ENCODE data around the gene HS6ST3. TPM values are rescaled to one million over a fixed set of nuclear protein-coding genes. Genes with fewer than 3 reads are reported as not detected.

HS6ST3 gene
- total and polyA plus RNA-seq, 9 of the 15 experiments (the other 6 are each of a cell fraction or from before 2014, with no cell fraction given): not detected

DNA sequence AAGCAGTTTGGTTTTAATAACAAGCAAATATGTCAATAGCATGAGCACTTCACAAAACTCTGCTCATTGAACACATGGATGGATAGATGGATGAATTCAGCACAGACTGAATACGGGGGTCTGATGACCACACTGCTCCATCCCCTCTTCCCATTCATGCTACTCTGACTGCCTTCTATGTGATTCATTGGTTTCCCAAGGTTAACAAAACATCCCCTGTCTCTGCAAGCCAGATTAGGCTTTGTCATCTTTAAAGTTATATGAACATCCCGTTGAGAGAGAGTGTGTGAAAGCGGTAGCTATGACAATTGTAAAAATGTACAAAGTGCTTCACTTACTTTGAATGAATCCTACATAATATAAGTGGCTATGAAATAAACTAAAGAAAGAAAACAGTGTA, 651.9 kb downstream of the HS6ST3 start:
- ATAC-seq (no peak), FAIRE-seq (no peak), DNase-seq (ENCODE audit: extremely low read depth in 1 of 4, low spot score in 3 of 4) (no peak)
- H3K9ac ChIP-seq (ENCODE audit: insufficient read depth in 1 of 2, low read depth in 2 of 2, low read length in 2 of 2): no peak overlapping the region
- H3K4me1 ChIP-seq (replicated peaks in 1 of 2; ENCODE audit: control insufficient read depth in 2 of 2, insufficient read depth in 2 of 2, low read length in 2 of 2): no peaks in the 10 kb centered on the region
- no peaks in the 10 kb centered on the region for H3K79me2 ChIP-seq (ENCODE audit: control insufficient read depth, insufficient read depth, low read length)
- no peaks in the 10 kb centered on the region for H3K9me1 ChIP-seq (ENCODE audit: control insufficient read depth, insufficient read depth, low read length)
- H3K27me3 ChIP-seq (ENCODE audit: control insufficient read depth in 2 of 2, insufficient read depth in 2 of 2, low read length in 2 of 2): no peaks in the 10 kb centered on the region
- no peaks in the 10 kb centered on the region for H3K36me3 ChIP-seq (ENCODE audit: control insufficient read depth, insufficient read depth, low read length)
- H2AFZ ChIP-seq (ENCODE audit: low read depth, low read length): no peak overlapping the region
- no TSS peak for BruUV-seq (replicated peaks)
- no peak overlapping the region for H3K27ac ChIP-seq (ENCODE audit: extremely low read depth, low read depth, low read length)
- in situ Hi-C loops (cut with MboI) (no loop called here), intact Hi-C loops (cut with micrococcal nuclease) (no loop called here)
- H3K9me3 ChIP-seq (replicated peaks; ENCODE audit: control insufficient read depth, insufficient read depth, low read depth, low read length): no peaks in the 10 kb centered on the region
- TF ChIP-seq U2AF1 (optimal IDR thresholded peaks at IDR 0.05; ENCODE audit: low read depth, low read length) (no peak), FOXJ3 (CRISPR knock-in tag; IDR thresholded peaks at IDR 0.05) (no peak), ZBED1 (IDR thresholded peaks at IDR 0.05) (no peak), ZNF184 (CRISPR knock-in tag; IDR thresholded peaks at IDR 0.05) (no peak), EP400 (IDR thresholded peaks at IDR 0.05) (no peak), SMARCC2 (IDR thresholded peaks at IDR 0.05; ENCODE audit: low read depth) (no peak)
- no peak overlapping the region for H3K4me3 ChIP-seq
- CTCF ChIA-PET (ENCODE audit: low intra/inter-chr PET ratio): no interaction called here
- no peaks in the 10 kb centered on the region for H4K20me1 ChIP-seq (replicated peaks; ENCODE audit: control insufficient read depth, insufficient read depth, low read length)
- POLR2A ChIA-PET: no interaction called here
- 0% methylated on average over 3 of the region's 3 CpGs for WGBS (ENCODE audit: insufficient coverage, low coverage, missing lambda C conversion rate)
- no peak overlapping the region for H3K4me2 ChIP-seq (ENCODE audit: insufficient read depth, low read length)

DNA sequence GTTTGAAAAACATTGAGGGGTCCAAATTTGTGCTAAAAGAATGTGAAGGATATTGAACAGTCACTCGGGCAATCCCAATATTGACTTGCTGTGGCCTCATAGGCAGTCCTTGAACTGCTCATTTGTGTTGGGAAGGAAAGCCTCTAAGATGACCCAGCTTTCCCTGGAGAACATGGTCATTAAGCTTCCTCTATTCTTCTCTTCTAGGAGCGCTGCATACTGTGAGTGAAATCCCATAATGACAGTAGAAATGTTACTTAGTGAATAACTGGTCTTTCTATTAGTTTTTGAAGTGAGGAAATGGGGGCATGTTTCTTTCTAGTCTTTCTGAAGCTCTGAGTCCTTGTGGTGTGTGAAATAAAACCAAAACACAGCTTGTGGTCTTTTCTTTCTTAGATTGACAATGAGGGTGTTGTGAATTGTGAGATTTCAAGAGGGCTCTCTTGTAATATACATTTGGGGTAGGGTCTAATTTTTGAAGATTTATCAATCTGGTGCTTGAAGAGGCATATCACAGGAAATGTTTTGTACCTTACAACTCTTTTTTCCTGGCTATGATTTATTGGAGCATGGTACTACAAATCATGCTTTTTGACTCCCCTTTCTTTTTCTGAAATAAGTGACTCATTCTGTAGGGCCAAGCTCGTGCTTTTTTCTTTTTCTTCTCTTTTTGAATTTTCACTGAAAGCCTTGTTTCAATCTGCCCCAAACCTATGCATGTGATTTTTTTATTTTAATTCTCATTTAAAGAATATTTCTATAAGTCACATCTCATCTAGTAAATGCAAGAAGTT, 653.6 kb downstream of the HS6ST3 start:
- in situ Hi-C loops (cut with MboI) (no loop called here), intact Hi-C loops (cut with micrococcal nuclease) (no loop called here)
- ChIA-PET POLR2A (no interaction called here), CTCF (ENCODE audit: low intra/inter-chr PET ratio) (no interaction called here)
- ATAC-seq: no peak
- FAIRE-seq: no peak
- Histone ChIP-seq H3K36me3 (ENCODE audit: control insufficient read depth, insufficient read depth, low read length) (no peaks in the 10 kb centered on the region), H4K20me1 (replicated peaks; ENCODE audit: control insufficient read depth, insufficient read depth, low read length) (no peaks in the 10 kb centered on the region), H3K27ac (ENCODE audit: extremely low read depth, low read depth, low read length) (no peak overlapping the region), H3K79me2 (ENCODE audit: control insufficient read depth, insufficient read depth, low read length) (no peaks in the 10 kb centered on the region), H3K9me3 (replicated peaks; ENCODE audit: control insufficient read depth, insufficient read depth, low read depth, low read length) (no peaks in the 10 kb centered on the region), H2AFZ (ENCODE audit: low read depth, low read length) (no peak overlapping the region), H3K4me1 (replicated peaks in 1 of 2; ENCODE audit: control insufficient read depth in 2 of 2, insufficient read depth in 2 of 2, low read length in 2 of 2) (no peaks in the 10 kb centered on the region), H3K4me2 (ENCODE audit: insufficient read depth, low read length) (no peak overlapping the region), H3K9ac (ENCODE audit: insufficient read depth in 1 of 2, low read depth in 2 of 2, low read length in 2 of 2) (no peak overlapping the region), H3K27me3 (ENCODE audit: control insufficient read depth in 2 of 2, insufficient read depth in 2 of 2, low read length in 2 of 2) (no peaks in the 10 kb centered on the region), H3K9me1 (ENCODE audit: control insufficient read depth, insufficient read depth, low read length) (no peaks in the 10 kb centered on the region), H3K4me3 (no peak overlapping the region)
- no peak for TF ChIP-seq YY1 (IDR thresholded peaks at IDR 0.05; ENCODE audit: borderline replicate concordance in 1 of 3, control insufficient read depth in 1 of 3, extremely low read depth in 1 of 3, insufficient read depth in 3 of 3, insufficient read length in 1 of 3, insufficient replicate concordance in 2 of 3, low read depth in 1 of 3, low read length in 2 of 3)
- TF ChIP-seq EGR1 (conservative IDR thresholded peaks at IDR 0.05): no peak
- no peak for TF ChIP-seq TCF3 (CRISPR knock-in tag; IDR thresholded peaks at IDR 0.05)
- TF ChIP-seq CHCHD3 (CRISPR knock-in tag; IDR thresholded peaks at IDR 0.05): no peak
- TF ChIP-seq, protein P1, sequence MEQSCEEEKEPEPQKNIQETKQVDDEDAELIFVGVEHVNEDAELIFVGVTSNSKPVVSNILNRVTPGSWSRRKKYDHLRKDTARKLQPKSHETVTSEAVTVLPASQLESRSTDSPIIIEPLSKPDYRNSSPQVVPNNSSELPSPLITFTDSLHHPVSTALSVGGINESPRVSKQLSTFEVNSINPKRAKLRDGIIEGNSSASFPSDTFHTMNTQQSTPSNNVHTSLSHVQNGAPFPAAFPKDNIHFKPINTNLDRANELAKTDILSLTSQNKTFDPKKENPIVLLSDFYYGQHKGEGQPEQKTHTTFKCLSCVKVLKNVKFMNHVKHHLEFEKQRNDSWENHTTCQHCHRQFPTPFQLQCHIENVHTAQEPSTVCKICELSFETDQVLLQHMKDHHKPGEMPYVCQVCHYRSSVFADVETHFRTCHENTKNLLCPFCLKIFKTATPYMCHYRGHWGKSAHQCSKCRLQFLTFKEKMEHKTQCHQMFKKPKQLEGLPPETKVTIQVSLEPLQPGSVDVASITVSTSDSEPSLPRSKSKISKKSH (CRISPR knock-in tag; IDR thresholded peaks at IDR 0.05): no peak
- TF ChIP-seq SMARCA5 (IDR thresholded peaks at IDR 0.05): no peak
- DNase-seq (ENCODE audit: extremely low read depth in 1 of 4, low spot score in 3 of 4): no peak
- BruUV-seq (replicated peaks): no TSS peak
- 0% methylated on average over 3 of the region's 3 CpGs for WGBS (ENCODE audit: insufficient coverage, low coverage, missing lambda C conversion rate)
